HG03039 (cell line): Measurements from ENCODE around the gene DBNDD2.

ENCODE experiments used
- ATAC-seq: cut with Tn5 transposase; IDR thresholded peaks from one replicate; pipeline ENCODE4 v1.9.1; 2021; ENCODE audit warnings: mild to moderate bottlenecking, moderate library complexity; ENCODE audit not compliant: unreplicated experiment

Gene DBNDD2

DNA sequence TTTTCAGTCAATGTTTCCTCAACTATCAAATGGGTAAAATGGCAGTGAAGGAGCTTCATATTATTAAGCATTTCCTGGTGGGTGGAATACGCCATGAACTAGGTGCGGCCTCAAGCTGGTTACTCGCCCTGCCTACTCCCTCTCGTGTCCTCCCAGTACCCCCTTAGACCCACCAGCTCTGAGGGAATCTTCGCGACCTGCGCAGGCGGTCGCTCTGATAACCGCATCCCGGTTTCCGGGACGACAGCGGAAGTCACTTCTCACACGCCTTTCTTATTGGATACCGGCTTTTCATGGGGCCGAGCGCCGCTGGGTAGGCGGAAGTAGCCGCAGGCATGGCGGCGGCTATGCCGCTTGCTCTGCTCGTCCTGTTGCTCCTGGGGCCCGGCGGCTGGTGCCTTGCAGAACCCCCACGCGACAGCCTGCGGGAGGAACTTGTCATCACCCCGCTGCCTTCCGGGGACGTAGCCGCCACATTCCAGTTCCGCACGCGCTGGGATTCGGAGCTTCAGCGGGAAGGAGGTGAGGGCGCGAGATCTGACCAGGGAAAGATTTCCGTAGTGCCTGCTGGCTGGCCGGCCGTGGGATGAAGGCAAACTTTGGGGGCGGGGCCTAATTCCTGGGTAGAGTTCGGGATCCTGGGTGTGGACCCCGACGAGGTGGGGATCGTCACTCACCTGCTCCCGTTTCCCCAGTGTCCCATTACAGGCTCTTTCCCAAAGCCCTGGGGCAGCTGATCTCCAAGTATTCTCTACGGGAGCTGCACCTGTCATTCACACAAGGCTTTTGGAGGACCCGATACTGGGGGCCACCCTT, 7.9 kb downstream of the DBNDD2 start, which contains the start of gene PIGT:
TSS of gene PIGT (plus strand) at position 320 of the 816 bp plus-strand sequence. CDS start at position 336, 16 bp downstream.
- peak; percentile 70 for ATAC-seq

DNA sequence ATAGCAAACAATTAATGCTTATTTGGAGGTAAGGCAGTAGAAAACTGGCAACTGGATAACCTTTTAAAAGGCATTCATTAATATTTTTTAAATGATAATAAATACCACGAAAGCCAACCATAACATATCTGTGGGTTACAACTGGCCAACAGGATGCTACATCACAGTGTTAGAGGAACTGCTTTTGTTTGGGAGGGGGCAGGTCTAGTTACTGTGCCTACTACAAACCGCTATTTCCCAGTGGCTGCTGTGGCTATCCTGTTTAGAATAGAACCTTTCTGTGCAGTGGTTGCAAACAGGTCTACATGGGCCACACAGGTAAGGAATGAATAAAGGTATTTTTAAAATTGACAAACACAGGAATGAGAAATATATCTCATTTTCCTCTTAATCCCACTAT, 8.8 kb downstream of the DBNDD2 start:
- no peak for ATAC-seq

DNA sequence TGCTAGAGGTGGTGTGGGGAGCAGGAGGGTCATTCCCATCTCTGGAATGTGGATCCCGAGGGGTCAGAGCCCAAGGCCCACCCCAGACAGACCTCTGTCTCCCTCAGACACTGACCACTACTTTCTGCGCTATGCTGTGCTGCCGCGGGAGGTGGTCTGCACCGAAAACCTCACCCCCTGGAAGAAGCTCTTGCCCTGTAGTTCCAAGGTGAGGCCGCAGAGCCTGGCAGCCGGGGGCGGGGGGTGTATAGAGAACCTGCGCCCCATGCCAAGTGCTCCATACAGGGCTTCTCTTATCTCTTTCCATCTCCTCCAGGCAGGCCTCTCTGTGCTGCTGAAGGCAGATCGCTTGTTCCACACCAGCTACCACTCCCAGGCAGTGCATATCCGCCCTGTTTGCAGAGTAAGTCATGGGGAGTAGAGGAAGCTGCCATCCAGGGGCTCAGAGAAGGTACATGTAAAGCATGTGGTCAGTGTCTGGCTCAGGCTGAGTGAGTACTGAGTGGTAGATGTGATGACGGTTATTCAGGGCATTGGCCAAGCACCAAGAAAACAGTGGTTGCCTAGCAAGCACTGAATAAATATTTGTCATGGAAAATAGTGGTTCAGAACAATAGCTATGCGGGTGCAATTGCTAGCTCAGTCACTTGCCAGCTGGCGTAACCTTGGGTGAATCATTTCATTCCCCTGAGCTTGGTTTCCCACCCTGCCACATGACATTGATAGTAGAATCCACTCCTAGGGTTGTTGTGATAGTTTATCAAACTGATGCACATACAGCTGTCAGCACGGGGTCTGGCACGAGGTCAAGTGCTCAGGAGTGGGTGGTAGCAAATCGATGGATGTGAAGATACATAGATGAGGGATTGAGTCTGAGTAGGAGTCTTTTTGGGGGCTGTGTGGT, 11.4 kb downstream of the DBNDD2 start:
- peak; percentile 48 for ATAC-seq

DNA sequence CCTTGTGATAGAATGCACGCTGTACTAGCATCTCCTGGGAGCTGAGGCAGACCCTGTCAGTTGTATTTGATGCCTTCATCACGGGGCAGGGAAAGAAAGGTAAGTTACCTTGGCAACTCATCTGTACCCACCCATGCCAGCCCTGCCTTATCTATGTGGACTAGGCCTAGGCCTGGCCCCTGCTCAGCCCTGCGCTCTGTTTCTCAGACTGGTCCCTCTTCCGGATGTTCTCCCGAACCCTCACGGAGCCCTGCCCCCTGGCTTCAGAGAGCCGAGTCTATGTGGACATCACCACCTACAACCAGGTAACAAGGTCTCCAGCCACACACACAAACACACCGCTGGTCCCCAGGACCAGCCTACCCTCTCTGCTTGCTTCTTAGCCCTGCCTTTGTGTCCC, 12.0 kb downstream of the DBNDD2 start:
- ATAC-seq, result no peak

DNA sequence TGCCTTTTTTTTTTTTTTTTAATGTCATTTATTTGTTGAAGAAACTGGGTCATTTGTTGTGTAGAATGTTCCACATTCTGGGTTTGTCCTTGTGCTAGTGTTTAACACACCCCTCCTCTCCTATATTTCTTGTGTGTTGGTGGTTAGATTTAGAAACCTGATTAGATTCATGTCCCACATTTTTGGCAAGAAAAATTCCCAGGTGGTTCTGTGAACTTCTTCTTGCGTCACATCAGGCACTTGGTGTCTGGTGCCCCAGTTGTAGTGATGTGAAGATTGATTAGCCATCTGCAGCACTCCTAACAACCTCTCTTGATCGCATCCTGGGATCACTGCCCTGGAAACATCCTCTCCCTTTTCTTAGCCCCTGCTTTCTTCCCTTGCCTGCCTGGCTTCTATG, 15.6 kb downstream of the DBNDD2 start:
- ATAC-seq, result no peak

DNA sequence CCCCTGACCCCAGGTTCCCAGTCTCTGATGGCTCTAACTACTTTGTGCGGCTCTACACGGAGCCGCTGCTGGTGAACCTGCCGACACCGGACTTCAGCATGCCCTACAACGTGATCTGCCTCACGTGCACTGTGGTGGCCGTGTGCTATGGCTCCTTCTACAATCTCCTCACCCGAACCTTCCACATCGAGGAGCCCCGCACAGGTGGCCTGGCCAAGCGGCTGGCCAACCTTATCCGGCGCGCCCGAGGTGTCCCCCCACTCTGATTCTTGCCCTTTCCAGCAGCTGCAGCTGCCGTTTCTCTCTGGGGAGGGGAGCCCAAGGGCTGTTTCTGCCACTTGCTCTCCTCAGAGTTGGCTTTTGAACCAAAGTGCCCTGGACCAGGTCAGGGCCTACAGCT, 17.5 kb downstream of the DBNDD2 start:
- no peak for ATAC-seq

DNA sequence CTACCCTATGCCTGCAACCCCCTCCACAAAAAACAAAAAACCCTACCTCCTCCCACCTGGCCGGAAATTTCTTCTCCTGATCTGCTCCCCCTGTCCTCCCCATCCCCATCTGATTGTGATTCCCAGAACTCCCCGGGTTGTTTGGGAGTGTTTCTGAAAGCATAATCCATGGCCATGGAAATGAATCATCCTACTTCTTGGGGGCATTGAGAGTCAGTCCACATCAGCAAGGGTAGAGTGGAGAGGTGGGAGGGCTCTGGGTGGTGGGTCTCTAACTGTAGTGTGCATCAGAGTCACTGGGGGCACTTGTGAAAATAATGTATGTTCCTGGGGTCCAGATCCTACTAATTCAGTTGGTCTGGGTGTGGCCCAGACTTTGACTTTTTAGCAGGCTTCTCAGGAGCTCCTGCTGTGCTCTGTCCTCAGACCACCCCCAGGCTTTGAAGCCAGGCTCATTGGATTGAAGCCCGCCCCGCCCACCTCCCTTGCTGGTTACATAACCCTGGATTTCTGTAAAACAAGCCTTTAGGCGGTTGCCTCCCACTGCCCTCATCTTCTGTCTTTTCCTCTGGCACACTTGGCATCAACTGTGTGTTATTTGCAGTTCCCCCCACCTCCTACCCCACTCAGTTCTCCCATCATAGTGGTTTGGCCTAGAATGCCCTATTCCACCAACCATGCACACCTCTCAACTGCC, 18.4 kb downstream of the DBNDD2 start:
- no peak for ATAC-seq

DNA sequence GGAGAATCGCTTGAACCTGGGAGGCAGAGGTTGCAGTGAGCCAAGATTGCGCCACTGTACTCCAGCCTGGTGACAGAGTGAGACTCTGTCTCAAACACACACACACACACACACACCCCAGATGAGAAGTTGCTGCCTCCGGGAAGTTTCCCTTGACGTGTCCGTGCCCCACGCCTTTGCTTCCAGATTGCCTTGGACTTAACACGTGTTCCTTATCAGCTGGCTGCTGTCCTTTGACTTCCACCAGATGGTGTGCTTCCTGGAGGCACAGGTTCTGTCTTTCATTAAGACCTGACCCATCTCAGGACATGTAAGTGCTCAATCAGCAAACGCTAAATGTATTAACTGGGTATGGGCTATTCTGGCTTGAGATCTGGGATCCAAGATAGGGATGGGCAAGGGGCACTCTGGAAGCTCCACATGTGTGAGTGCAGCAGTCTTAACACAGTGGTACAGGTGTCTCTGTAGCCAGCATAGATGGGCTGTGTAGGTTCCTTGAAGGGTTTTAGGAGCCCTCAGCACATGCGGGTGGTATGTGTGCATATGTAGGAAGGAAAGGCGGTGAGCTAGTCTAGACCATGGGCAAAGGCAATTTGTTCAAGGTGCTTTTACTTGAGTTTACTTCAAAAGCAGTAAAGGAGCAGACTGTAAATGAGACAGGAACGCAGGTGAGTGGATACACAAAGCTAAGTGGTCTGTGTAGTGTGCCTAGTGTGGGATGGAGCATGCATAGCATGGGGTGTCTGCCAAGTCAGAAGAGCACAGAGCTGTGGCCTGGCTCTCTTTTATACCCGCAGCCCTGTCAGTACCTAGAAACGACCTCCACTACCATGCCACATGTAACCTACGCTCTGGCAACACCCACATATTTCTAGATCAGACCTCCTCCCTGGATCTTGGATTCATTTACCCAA, 19.4 kb downstream of the DBNDD2 start:
- ATAC-seq, result no peak

DNA sequence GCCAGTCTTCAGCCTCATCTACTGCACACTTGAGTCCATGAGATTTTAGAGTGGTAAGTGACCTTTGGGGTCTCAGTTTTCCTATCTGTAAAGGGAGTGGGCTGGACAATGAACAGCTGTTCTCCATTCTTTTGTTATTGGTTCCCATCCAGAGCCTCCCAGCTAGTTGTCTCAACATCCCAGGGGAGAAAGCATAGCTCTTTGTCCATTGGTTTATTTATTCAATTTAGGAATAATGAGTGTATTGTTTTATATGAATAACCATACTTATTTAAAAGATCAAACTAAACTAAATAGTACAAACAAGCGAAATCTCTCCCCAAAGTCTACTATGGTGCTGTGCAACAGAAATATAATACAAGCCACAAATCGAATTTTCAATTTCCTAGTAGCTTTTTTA, 21.5 kb downstream of the DBNDD2 start:
- ATAC-seq, result no peak

DNA sequence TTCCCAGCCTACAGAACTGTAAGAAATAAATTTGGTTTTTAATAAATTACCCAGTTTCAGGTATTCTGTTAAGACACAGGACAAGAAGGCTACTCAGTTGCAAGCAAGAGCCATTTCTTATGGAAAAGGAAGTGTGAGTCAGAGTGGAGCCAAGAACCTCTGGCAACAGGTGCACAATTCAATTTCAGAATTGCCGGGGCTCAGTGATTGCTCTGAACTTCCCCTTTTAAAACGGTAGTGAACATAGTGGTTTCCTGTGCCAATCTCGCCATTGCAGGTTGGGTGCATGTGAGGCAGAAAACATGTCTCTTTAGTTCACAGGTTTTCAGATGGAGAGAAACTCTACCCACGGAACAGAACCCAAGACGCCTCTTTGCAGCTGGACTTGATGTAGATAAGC, 24.2 kb downstream of the DBNDD2 start:
- no peak for ATAC-seq

DNA sequence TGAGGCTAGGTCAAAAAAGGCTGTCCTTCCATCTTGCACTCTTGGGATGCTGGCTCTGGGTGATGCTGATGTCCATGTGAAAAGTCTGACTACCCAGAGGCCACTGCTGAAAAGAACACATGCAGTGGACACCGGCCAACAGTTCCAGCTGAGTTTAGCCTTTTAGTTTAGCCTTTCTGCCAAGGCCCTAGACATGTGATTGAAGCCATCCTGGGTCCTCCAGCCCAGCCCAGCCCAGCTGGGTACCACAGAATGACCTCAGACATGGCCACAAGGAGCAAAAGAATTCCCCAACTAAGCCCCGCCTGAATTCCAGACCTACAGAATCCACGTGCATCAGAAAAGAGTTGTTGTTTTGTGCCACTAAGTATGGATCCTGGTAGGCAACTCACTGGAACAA, 25.2 kb downstream of the DBNDD2 start:
- no peak for ATAC-seq

DNA sequence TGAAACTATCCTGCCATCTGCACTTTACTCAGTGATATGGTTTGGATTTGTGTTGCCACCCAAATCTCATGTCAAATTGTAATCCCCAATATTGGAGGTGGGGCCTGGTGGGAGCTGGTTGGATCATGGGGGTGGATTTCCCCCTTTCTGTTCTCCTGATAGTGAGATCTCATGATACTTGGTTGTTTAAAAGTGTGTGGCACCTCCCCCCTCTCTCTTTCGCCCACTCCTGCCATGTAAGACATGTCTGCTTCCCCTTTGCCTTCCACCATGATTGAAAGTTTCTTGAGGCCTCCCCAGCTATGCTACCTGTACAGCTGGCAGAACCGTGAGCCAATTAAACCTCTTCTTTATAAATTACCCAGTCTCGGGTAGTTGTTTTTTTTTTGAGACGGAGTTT, 25.9 kb downstream of the DBNDD2 start:
- no peak for ATAC-seq

DNA sequence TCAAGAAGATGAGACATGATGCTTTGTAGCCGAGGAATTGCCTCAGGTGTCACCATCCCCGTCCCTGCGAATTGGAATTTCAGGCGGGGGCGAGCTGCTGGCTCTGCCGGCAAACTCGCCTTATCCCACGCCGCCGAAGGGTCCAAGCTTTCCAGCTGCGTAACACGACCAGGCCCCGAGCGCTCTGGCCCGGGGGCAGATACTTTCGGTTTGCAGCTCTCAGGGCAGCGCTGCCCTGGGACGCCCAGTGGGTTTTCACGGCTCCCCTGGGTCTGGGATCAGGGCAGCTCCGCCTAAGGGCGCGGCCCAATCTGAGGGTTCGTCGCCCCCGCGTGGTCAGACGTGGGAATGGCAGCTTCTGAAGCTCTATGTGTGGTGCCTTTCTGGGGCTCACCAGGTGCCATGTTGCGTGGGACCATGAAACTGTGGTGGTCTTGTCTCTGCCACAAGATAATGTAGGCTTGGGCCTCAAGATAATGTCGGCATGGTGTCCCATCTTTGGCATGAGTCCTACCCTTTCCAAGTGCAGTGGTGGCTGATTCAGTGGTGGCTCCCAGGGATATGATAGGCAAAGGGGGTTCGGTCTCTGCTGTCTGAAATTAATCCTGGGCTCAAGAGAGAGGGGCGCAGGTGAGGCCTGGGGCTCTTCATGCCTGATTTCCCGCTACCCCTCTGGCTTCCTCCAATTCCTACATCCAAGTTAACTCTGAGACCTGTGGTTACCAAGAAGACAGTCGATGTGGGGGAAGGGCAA, 28.8 kb downstream of the DBNDD2 start:
- ATAC-seq, result peak; percentile 81

DNA sequence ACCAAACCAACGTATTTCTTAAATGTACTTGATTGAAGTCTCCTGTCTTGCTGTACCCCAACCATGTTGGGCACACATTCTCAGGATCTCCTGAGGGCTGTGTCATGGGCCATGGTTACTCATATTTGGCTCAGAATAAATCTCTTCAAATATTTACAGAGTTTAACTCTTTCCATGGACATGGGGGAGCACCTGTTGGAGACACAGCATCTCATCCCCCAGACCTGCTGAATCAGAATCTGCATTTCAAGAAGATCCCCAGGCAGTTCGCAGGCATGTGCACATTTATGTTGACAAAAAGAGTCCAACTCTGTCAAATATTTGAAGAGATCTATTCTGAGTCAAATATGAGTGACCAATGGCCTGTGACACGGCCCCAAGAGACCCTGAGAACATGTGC, 32.3 kb downstream of the DBNDD2 start:
- ATAC-seq, result no peak

DNA sequence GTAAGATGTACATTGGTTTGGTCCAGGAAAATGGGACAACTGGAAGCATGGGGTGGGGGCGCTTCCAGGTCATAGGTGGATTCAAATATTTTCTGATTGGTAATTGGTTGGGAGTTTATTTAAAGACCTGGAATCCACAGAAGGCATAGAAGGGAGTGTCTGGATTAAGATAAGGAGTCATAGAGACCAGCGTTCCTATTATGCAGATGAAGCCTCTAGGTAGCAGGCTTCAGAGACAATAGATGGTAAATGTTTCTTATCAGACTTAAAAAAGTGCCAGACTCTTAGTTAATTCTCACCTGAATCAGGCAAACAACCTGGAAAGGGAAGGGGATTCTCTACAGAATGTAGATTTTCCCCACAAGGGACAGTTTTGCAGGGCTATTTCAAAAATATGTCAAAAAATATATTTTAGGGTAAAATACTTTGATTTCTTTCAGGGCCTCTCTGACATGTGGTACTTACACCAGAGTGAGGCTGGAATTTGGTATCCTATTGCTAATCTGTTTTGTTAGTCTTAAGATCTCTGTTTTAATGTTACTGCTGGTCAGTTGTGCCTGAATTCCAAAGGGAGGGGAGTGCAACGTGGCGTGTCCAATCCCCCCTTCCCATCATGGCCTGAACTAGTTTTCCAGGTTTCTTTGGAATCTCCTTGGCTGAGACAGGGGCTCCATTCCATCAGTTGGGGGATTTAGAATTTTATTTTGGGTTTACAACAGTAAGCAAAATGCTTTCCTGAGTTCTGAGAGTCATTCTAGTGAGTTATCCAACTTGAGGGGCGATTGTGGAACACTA, 33.0 kb downstream of the DBNDD2 start:
- ATAC-seq, result no peak

DNA sequence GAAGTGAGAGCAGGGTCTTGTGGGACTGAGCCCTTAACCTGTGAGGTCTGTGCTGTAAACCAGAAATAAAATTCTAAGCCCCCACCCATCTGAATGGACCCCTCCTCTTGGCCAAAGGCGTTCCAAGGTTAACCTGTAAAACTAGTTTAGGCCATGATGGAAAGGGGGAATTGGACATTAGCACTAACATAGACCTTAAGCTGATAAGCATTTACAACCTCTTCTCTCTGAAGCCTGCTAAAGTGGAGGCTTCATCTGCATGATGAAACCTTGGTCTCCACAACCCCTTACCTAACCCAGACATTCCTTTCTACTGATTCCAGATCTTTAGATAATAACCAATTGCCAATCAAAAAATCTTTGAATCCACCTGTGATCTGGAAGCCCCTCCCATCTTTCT, 33.7 kb downstream of the DBNDD2 start:
- no peak for ATAC-seq

DNA sequence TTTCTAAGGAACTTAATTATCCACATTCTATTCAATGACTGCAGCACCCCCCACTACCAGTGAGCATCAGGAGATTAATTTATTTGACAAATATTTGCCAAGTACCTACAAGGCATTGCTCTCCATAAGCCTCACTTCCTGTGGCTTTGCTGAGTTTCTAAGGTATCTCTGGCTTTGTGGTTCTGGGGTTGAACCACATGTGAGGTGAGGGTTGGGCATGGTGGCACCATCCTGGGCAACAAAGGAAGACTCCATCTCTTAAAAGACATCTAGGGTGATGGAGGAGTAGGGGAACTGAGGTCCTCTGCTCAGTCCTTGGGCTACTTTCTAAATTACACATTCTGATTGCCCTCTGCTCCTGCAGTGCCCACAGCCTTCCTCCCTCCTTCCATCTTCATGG, 36.0 kb downstream of the DBNDD2 start:
- ATAC-seq, result no peak

DNA sequence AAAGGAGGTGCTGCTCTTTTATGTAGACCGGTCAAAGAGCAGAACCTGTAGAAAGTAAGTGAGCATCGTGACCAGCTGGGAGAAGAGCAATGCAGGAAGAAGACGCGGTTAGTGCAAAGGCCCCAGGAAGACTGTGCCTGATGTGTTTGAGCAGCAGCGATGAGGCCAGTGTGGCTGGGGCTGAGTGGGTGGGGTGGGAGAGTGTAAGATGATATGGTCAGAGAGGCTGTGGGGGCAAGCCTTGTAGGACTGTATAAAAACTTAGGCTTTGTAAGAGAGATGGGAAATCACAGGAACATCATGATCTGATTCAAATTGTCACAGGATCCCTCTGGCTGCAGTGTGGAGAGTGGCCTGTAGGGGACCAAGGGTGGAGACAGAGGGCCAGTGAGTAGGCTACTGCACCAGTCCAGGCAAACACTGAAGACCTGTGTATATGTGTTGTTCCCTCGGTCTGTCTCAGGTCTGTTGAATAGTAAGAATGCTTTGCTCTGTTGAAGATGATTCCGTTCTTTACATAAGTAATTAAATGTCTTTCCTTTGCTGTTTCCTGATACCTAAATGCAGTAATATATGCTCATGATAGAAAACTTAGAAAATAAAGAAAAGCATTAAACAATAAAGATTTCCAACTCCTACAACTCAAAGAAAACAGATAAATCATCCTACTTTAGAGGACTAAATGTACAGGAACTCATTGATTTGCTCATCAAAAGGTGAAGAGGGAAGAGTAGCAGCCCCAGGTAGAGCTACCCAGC, 37.9 kb downstream of the DBNDD2 start:
- ATAC-seq, result no peak
